ENCODE data around the gene THUMPD2.
A peak's percentile ranks its signal among the peaks of the same experiment; 100 is the strongest.

THUMPD2 gene

DNA sequence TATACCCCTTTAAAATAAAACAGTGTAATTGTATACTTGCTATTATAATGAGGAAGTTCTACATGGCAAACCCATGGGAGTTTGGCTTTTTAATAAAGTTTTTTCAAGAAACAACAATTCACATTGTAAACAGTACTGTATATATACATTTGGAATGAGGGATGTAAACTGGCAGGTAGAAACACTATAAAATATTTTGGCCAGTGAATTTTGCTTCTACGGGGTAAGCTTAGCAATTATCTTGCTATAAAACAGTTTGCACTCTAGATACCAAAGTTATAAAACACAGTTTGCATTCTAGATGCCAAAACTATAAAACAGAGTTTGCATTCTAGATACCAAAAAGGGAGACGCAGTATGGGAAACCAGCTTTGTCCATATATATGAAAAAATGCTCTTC, 16.6 kb downstream of the THUMPD2 start:
- no peak overlapping the region for H3K27ac ChIP-seq
- POLR2A ChIA-PET (ENCODE audit: low non-redundant PET): no interaction called here
- no peak for DNase-seq (ENCODE audit: low spot score)
- CTCF ChIA-PET: interaction anchor here (0.6 to 0.7 kb wide), 2 partner anchors 383 to 727 kb away, joined by 3 read pairs; no protein-coding TSS in a partner anchor
- TF ChIP-seq, protein P1, sequence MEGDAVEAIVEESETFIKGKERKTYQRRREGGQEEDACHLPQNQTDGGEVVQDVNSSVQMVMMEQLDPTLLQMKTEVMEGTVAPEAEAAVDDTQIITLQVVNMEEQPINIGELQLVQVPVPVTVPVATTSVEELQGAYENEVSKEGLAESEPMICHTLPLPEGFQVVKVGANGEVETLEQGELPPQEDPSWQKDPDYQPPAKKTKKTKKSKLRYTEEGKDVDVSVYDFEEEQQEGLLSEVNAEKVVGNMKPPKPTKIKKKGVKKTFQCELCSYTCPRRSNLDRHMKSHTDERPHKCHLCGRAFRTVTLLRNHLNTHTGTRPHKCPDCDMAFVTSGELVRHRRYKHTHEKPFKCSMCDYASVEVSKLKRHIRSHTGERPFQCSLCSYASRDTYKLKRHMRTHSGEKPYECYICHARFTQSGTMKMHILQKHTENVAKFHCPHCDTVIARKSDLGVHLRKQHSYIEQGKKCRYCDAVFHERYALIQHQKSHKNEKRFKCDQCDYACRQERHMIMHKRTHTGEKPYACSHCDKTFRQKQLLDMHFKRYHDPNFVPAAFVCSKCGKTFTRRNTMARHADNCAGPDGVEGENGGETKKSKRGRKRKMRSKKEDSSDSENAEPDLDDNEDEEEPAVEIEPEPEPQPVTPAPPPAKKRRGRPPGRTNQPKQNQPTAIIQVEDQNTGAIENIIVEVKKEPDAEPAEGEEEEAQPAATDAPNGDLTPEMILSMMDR (conservative IDR thresholded peaks at IDR 0.05; ENCODE audit: low read depth): no peak

DNA sequence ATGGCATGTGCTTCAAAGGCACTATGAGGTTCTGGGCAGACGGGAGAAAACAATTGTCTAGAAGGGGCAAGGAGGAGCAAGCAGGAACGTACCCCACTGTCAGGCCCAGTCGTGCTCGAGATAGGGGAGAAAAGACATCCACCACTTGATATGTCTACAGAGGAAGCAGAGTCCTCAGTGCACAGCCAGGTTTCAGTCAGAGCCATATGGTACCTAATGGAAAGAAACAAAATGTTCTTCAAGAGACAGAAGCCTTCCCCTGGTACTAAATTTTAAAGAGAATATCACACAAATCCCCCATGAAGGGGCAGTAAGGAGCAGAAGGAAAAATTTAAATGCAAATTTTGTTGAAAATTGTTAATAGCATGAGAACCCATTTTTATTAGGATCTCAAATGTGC, 21.9 kb downstream of the THUMPD2 start:
- CTCF ChIA-PET: no interaction called here
- no peak for DNase-seq (ENCODE audit: low spot score)
- no peak overlapping the region for H3K27ac ChIP-seq
- TF ChIP-seq, protein P1 (conservative IDR thresholded peaks at IDR 0.05; ENCODE audit: low read depth): no peak
- POLR2A ChIA-PET (ENCODE audit: low non-redundant PET): no interaction called here

DNA sequence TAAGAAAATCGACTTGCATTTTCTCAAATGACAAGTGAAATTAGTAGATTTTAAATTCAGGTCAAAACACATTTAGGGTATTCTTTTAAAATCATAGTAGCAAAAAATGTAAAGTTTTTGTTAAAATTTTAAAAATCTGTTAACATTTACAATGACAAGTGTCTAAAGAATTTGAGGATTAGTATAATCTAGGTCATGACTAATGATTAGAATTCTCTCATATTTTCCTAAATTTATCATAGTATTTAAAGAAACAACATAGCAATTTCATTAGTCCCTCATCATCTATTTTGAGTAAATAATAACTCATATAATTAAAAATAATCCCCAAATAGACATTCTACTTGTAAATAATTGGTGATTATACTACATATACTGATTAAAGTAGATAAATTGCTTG, 23.6 kb downstream of the THUMPD2 start:
- no peak overlapping the region for H3K27ac ChIP-seq
- TF ChIP-seq, protein P1 (conservative IDR thresholded peaks at IDR 0.05; ENCODE audit: low read depth): no peak
- DNase-seq (ENCODE audit: low spot score): no peak
- ChIA-PET CTCF (no interaction called here), POLR2A (ENCODE audit: low non-redundant PET) (no interaction called here)

GRCh38 chr2:39743269-39743776, 35.7 kb downstream of the THUMPD2 start:
- H3K27ac ChIP-seq: no peak overlapping the region
- TF ChIP-seq, protein P1 (conservative IDR thresholded peaks at IDR 0.05; ENCODE audit: low read depth): no peak
- POLR2A ChIA-PET (ENCODE audit: low non-redundant PET): no interaction called here
- CTCF ChIA-PET: no interaction called here
- peak; percentile 24 for DNase-seq (ENCODE audit: low spot score)

- TF ChIP-seq, protein P1 (conservative IDR thresholded peaks at IDR 0.05; ENCODE audit: low read depth): no peak
- DNase-seq (ENCODE audit: low spot score): no peak
- ChIA-PET CTCF (interaction anchor here (0.6 to 0.7 kb wide), 3 partner anchors 11 to 374 kb away, joined by 3 to 5 read pairs (median 3); no protein-coding TSS in a partner anchor), POLR2A (ENCODE audit: low non-redundant PET) (no interaction called here)
- H3K27ac ChIP-seq: no peak overlapping the region
Observed at GRCh38 chr2:39741871-39742270, 37.2 kb downstream of the THUMPD2 start.

DNA sequence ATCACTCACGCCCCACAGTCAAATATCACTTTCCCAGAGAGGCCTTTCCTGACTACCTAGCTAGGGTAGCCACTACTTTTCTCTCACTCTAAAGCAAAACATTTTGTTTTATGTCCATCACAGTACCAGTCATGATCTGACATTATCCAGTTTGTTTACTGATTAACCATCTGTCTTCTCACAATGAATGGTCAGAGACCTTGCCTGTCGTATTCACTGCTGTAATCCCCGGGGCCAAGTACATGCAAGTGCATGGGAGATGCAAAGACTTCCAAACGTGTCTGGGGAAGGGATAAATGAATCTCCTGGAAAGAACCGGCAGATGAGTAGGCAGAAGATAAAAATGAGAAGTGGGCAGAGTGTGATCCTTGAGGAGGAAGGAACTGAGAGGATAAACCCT, 39.7 kb downstream of the THUMPD2 start:
- ChIA-PET CTCF (interaction anchor here (0.6 to 0.7 kb wide), 2 partner anchors 37 to 548 kb away, joined by 3 to 5 read pairs; no protein-coding TSS in a partner anchor), POLR2A (ENCODE audit: low non-redundant PET) (no interaction called here)
- DNase-seq (ENCODE audit: low spot score): no peak
- TF ChIP-seq, protein P1 (conservative IDR thresholded peaks at IDR 0.05; ENCODE audit: low read depth): no peak
- H3K27ac ChIP-seq: no peak overlapping the region
